GM21390 (cell line): ENCODE data around the gene KY.

Source experiments
- ATAC-seq: cut with Tn5 transposase; IDR thresholded peaks from one replicate; pipeline ENCODE4 v1.9.1; 2021; ENCODE audit not compliant: unreplicated experiment

KY gene

DNA sequence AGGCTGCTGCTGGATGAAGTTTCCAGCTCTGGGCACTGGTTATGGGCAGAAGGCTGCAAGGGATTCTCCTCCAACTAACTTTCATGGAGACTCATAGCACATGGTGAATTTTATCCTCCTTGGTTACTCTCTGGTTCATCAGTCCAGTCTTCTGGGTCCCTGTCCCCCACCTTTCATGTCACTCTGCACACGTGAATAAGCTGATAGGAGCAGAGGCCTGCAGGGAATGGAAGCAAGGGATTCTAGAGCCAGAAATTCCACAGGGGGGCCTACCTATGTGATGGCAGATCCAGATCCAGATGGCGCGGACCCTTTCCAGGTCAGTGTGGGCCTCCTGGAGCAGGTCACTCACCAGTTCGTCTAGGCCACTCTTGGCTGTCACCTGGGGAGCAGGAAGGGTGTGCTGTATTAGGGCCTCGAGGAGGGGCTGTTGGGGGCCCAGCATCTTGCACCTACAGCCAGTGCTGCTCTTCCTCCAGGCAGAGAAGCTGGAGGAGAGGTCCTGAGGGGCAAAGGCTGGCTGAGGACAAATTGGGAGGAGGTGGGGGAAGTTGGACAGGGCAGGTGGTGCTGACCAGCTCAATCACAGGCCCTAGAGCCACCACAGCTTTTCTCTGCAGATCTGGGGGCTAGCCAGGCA is 30.2 kb downstream of the KY start:
- ATAC-seq, result no peak

- ATAC-seq, result no peak
These were observed 30.9 kb downstream of the KY start for GRCh38 chr3:134619884-134620445.

DNA sequence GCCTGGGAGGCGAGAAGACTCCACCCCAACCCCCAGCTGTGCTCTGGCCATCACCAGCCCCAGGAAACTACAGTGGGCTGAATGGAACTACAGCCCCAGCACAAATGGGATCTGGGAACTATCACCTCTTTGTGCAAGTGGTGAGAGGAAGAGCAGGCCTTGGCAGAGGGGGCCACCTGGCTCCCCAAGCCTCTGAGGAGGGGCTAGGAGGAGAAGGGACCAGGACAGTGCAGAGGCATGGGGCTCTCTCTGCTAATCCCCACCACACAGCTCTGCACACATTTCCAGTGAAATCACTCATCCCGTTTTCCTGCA is 31.6 kb downstream of the KY start:
- no peak for ATAC-seq

- no peak for ATAC-seq
These were observed 32.1 kb downstream of the KY start for GRCh38 chr3:134618478-134619300.

DNA sequence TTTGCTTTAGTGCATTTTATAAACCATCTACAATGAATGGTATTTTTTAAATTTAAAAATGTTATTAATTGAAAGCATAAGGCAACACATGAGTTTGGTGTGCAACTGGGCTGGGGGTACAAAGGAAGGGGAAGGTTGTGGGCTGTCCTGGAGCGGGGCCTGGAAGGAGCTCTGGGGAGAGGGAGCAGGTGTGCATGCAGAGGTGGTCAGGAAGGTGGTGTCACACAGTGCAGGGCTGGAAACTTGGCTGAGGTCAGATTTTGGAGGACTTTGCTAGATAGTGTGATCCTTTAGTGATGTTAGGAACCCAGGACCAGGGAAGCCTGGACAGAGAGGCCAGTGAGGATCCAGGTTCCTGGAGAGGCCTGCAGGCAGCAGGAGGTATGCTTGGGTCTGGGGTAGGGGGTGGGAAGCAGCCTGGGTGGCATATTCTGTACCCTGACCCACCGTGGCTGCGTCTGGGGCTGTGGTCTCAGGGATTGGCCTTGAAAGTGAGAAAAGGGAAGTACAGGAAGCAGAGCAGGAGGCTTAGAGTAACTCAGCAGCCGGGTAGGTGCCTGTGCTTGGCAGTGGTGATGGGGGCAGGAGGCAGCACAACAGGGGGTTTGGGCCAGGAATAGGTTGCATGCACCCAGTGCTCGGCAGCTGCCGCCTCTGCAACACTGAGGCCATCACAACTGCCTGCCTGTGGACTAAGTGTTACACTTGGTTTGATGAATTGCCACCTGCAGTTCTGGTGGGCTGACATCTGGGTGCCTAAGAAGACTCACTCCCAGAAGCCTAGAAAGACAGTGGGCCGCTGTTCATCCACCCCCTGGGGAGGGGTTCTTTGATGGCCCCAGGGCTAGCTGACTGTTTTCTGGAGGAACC is 33.0 kb downstream of the KY start:
- ATAC-seq, result no peak

DNA sequence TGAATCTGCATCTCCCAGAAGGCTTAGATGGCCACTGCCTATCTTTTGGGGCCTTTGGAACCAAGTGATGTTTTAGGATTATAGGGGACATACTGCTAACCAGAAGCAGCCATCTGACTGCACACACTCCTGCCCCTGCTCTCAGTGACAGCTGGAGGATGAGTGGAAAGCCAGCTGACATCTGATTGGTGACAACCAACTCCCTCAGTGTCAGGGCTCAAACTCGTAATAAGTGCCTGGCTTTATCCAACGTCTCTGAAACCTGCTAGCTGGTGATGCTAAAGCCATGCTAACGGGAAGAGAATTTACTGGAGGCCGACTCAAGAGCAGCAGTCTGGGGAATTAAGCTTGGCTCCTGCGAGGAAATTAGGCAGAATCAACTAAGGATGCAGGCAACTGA is 35.1 kb downstream of the KY start:
- ATAC-seq, result no peak

DNA sequence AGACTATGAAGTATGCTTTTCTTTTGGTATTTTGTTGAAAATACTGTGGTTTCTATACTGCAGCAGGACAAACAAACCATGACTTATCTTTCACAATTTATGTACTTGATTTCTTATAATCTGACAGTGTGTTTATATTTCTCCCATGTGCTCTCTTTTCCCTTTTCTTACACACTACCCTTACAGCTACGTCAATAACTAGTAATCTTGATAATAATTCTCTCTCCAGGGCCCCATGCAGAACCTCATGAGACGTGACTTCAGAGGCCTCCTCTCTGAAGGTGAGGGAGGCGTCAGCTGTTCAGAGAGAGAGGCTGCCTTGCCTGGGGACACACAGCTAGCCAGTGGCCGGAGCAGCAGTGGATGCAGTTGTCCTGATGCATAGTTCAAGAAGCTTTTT is 35.9 kb downstream of the KY start:
- no peak for ATAC-seq

- ATAC-seq, result no peak
These were observed 37.8 kb downstream of the KY start for GRCh38 chr3:134613006-134613520.

DNA sequence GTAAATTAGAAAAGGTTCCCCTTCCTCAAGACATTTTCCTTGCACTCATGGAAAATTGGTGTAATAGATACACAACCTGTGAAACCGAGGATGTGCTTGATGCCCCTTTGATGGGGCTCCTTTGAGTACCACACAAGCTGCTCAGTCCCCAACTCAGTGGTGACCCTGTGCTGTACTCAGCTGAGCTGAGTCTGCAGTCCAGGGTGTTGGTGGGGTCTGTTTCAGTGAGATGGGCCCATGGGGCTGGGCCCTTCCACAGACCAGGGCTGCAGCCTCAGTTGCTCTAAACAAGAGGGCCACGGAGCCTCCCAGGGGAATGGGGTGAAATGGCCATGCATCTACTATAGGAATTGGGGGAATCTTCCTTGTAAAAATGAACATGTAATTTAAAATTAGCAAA is 39.3 kb downstream of the KY start:
- ATAC-seq, result no peak

DNA sequence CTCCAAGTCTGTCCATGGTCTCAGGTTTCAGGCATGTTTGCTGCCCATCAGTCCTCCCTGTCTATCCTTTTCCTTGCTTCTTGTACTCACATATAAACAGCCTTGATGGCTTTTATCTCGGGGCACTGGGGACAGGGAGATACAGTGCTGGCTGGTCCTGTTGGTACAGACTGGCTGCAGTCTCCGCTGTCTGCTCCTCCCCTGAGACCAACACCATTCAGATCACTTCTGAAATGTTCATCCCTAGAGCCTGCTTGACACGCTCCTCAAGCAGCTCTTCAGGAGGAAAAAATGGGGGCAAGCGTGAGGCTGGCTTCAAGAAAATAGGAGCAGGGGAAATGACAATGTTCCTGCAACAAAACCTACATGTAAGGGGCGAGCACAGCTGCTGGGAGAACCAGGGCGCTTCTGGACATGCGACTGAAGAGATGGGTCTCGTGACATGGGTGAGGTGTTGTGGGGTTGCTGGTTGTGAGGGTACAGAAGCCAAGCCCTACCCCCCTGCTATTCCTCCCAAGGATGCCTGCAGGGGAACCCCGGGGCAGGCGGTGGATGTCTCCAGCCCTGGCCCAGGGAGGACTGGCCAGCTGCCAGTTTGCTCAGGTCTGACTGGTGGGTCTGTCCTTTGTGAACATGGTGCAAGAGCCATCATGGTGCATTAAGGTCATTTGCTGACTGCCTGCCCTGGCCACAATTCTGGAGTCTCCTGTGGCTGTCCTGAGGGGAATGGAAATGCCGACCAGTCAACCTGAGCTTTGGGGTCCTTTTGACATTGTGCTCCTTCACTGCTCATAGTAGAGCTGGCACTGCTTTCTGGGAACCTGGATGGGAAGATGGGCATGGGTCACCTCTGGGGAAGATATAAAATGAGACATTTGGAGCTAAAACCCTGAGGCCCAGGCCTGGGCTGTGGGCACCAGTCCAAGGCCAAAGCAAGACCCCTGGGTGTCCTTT is 40.1 kb downstream of the KY start:
- no peak for ATAC-seq

DNA sequence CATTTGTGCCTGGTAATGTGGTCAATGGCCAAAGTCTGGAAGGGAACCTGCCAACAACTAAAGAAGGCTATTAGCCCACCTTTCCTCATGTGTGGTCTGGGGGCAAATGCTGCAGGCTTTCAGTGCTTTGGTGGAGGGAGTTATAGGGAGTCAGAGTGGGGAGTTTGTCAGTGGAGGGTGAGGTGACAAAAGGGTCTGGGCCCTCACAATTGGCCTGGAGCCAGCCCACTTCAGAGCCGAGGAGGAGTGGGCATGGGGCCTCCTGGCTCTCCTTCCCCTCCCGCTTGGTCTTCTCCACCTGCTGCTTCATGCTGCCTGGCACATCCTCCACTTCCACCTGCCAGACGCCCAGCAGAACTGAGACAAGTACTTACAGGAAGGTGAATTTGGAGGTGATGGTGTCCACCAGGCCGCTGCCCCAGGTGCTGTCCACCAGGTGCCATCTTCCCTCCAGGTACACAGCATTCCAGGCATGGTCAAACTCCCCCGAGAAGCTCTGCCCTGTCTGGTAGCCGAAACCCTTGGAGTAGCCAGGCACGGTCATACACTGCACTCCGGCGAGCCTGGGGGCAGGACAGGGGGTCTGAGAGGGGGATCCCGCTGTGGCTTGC is 40.9 kb downstream of the KY start:
- ATAC-seq, result no peak

DNA sequence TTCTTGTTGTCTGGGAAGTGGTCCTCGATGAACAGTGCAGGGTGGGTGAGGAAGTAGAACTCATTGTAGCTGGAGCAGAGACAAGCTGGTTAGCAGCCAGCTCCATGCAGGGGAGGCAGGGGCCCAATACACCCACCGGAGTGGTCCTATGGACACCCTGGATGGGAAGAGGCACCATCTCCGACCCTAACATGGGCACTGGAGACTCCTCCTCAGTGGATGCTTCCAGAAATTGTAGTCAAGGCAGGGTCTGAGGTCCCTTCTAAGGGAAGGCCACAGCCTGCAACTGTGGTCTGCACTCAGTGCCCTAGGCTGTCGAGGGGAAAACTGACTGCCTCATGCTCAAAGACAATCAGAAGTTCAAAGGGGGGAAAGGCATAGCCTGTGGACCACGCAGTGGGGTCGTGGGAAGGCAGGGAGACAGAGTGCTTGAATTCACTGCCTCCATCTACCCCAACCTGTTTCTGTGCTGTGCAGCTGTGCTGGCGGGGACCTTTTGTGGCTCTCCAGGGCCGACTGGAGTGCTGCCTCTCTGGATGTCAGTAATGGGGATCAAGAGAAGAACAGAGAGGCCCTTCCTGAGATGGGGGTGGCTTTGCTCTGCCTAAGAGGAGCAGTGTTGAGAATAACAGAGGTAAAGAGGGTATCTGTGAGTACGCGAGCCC is 41.9 kb downstream of the KY start:
- ATAC-seq, result no peak

DNA sequence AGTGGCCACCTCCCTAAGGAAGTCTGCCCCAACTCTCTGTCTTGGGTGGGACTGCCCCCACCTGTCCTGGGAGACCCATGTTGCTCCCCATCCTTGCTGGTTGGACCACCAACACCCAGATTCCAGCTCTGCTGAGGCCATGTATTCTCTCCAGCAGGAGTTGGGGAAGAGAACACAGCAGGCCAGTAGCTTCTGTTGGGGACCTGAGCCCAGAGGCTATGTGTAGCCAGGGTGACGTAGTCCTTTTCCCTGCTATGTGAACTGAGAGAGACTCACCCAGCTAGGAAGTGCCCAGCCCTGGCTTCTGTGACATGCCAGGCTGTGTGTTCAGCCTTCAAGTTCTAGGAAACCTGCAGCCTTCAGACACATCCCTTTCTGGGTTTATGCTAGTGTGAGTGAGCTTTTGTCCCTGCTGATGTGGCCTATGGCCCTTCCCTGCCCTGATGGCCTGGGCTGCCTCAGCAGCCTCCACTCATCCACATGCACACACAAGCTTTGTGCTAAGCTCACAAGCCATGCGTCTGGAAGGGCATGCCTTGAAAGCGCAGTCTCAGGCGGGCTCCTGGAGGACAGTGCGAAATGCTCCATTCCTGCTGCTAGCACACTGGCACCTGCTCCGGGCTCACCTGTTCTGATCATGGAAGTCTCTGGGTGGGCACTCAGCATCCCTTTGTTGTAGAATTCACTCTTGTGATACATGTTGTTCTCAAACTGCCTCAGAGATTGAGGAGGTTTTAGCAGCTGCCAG is 42.6 kb downstream of the KY start:
- no peak for ATAC-seq

GRCh38 chr3:134607054-134608022 is 43.5 kb downstream of the KY start:
- ATAC-seq, result no peak

DNA sequence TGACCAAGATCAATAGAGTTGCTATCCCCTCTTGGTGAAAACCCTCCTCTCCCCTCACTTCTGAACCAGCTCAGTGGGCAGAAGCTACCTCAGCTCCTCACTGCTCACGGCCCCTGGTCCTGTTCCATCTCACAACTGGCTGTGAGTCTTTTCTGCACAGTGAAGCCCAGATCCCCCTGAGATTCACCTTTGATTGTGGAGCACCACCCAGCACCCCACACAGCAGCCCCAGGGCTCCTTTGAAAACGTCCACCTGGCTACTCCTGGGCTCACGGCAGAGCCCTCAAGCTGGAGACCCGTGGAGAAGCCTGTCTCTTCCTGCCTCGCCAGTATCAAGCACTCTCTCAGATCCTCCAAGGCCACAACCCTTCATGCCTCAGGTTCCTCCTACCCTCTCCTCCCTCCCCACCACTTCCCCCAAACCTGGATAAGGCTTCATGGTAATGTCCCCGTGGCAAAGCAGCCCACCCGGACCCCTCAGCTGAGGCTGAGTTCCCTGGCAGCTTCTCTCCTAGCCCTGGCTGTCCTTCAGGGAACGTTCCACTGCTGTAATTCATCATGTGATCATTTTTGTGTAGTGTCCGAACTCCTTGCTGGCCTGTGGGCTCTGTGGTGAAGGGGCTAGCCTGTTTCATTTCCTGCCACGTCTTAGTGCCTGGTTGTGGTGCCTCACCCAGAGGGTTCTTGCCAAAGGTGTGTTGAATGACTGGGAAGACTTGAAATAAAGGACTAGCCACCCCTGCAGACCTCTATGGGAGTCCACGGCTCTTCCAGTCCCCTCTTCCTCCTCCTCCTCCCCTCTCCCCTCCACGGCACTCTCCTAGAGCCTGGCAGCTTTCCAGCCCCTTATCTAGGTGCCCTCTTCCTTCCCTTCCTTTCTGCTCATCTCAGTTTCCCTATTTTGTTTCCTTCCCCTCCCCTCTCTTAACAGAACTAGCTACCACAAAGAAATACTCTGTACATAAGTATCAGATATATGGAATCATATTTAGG is 44.5 kb downstream of the KY start:
- no peak for ATAC-seq

DNA sequence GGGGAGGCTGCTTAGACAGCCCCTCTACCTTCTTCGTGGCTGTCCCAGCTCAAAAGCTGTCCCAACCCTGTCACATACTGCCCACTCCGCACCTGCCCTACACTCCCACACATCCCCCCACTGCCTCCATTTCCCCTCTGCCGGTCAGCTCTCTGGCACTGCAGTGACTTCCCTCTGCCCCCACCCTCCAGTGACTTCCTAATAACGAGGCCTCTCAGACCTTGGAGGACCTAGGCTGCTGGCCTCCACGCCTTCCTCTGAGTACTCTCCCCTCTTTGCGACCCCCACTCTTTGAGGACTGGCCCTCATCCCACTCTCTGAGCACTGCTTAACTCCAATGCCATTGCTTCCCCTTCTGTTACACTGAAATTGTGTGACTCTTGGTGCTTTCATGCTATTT is 45.3 kb downstream of the KY start:
- ATAC-seq, result no peak
